ENCODE data around the gene ADORA3.
A peak's percentile ranks its signal among the peaks of the same experiment; 100 is the strongest.

The ADORA3 gene

DNA sequence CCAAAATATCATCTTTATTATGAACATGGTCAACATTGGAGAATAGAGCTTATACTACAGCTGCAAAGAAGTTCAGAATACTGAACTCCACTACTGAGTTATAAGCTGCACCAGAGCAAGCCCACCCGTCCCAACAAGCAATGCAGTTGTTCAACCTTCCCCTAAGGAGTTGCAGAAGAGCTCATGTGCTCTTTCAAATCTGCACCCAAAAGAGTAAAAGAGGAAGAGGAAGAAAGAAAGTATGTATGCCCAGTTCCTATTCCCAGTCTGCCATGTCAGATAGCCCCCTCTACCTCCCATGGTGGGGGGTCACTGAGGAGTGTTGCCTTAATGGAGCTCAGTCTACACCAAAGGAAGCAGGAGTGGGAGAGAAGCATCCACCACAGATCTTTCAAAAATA is 22.8 kb downstream of the ADORA3 start:
- Histone ChIP-seq H3K4me3 (no peak overlapping the region), H3K9me3 (no peaks in the 10 kb centered on the region), H3K4me2 (no peak overlapping the region), H3K4me1 (peaks cover 33% of the 10 kb centered on the region), H3K36me3 (no peaks in the 10 kb centered on the region), H4K20me1 (no peaks in the 10 kb centered on the region), H3K27ac (no peak overlapping the region), H3K27me3 (no peaks in the 10 kb centered on the region), H3K9ac (peak overlapping the region; percentile 5; the same call in 1 of the 2 replicates)
- no peak for TF ChIP-seq Cebpa-rat (IDR thresholded peaks at IDR 0.05)

DNA sequence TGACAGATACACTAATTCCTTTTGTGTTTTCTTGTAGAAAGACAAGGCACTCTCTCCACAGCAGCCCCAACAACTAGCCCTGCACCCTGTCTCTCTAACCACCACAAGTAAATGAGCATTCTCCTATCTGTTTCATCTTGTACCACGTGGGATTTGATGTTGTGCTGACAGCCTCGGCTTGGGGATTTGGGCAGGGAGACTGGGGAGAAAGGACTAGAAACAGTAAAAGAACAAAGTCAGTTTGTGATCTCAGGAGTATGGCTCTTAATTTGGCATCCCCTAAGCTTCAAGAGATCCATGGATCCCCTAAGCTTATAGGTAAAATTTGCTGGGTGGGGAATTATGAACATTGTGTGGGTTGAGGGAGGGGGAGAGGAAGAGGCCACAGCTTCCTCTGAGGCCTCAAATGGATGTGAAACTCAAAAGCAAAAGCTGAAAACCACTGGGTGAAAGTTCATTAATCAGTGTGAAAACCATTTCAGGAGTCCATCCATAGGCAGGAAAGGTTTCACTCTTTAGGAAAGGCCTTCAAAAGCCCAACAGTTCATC is 26.6 kb downstream of the ADORA3 start:
- TF ChIP-seq Cebpa-rat (IDR thresholded peaks at IDR 0.05): no peak
- no peaks in the 10 kb centered on the region for H4K20me1 ChIP-seq
- H3K9ac ChIP-seq: peak overlapping the region; percentile 31
- peak overlapping the region; percentile 15; the same call in 1 of the 2 replicates for H3K4me3 ChIP-seq
- H3K4me2 ChIP-seq: peak overlapping the region; percentile 80
- H3K36me3 ChIP-seq: no peaks in the 10 kb centered on the region; the same call in 1 of the 2 replicates
- H3K27ac ChIP-seq: peak overlapping the region; percentile 75
- H3K4me1 ChIP-seq: peaks cover 53% of the 10 kb centered on the region
- H3K27me3 ChIP-seq: no peaks in the 10 kb centered on the region
- no peaks in the 10 kb centered on the region for H3K9me3 ChIP-seq

DNA sequence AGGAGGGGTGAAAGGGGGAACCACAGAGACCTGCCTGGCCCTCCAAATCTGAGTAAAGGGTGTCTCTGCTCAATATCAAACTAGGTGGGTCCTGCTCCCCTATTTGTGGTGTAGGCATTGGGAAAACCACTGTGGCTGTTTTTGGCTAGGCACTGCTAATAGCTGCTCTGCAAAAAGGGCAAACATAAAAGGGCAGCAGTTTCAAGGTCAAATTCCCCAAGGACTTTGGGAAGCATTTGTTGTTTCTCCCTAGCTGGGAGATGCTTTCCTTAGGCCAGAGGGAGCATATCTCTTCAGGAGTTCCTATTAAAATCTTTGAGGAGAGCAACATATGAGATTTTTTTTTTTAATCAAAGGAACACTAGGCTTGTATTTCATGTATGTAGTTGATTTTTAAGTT is 27.2 kb downstream of the ADORA3 start:
- Histone ChIP-seq H3K4me2 (peak overlapping the region; percentile 80), H3K9ac (peak overlapping the region; percentile 31), H3K4me1 (peaks cover 56% of the 10 kb centered on the region), H3K27me3 (no peaks in the 10 kb centered on the region), H3K9me3 (no peaks in the 10 kb centered on the region), H3K27ac (peak overlapping the region; percentile 75), H4K20me1 (no peaks in the 10 kb centered on the region), H3K36me3 (no peaks in the 10 kb centered on the region; the same call in 1 of the 2 replicates), H3K4me3 (peak overlapping the region; percentile 15; the same call in 1 of the 2 replicates)
- no peak for TF ChIP-seq Cebpa-rat (IDR thresholded peaks at IDR 0.05)

- peak overlapping the region; percentile 80 for H3K4me2 ChIP-seq
- no peaks in the 10 kb centered on the region; the same call in 1 of the 2 replicates for H3K36me3 ChIP-seq
- no peak overlapping the region for H3K4me3 ChIP-seq
- H3K27ac ChIP-seq: peak overlapping the region; percentile 75
- no peaks in the 10 kb centered on the region for H3K27me3 ChIP-seq
- TF ChIP-seq Cebpa-rat (IDR thresholded peaks at IDR 0.05): no peak
- peaks cover 60% of the 10 kb centered on the region for H3K4me1 ChIP-seq
- no peaks in the 10 kb centered on the region for H4K20me1 ChIP-seq
- H3K9ac ChIP-seq: no peak overlapping the region
- no peaks in the 10 kb centered on the region for H3K9me3 ChIP-seq
These were observed 27.7 kb downstream of the ADORA3 start for GRCh38 chr1:111475701-111476100.

- peaks cover 9% of the 10 kb centered on the region for H3K36me3 ChIP-seq
- no peaks in the 10 kb centered on the region for H3K27me3 ChIP-seq
- no peak overlapping the region for H3K27ac ChIP-seq
- no peaks in the 10 kb centered on the region for H3K9me3 ChIP-seq
- H4K20me1 ChIP-seq: no peaks in the 10 kb centered on the region
- H3K4me2 ChIP-seq: peak overlapping the region; percentile 62
- H3K4me1 ChIP-seq: peaks cover 63% of the 10 kb centered on the region
- TF ChIP-seq Cebpa-rat (IDR thresholded peaks at IDR 0.05): no peak
- 0 out of 2 replicates have a peak overlapping the region, but pooled peaks have one; percentile 30 for H3K9ac ChIP-seq
- no peak overlapping the region for H3K4me3 ChIP-seq
These were observed 28.9 kb downstream of the ADORA3 start for GRCh38 chr1:111474521-111474920.

GRCh38 chr1:111474106-111474505 is 29.3 kb downstream of the ADORA3 start:
- Histone ChIP-seq H3K9me3 (no peaks in the 10 kb centered on the region), H3K4me3 (no peak overlapping the region), H3K4me2 (peak overlapping the region; percentile 62), H3K27me3 (no peaks in the 10 kb centered on the region), H3K4me1 (peaks cover 63% of the 10 kb centered on the region), H4K20me1 (no peaks in the 10 kb centered on the region), H3K9ac (peak overlapping the region; percentile 30; the same call in 1 of the 2 replicates), H3K36me3 (peaks cover 13% of the 10 kb centered on the region), H3K27ac (peak overlapping the region; percentile 36)
- no peak for TF ChIP-seq Cebpa-rat (IDR thresholded peaks at IDR 0.05)

DNA sequence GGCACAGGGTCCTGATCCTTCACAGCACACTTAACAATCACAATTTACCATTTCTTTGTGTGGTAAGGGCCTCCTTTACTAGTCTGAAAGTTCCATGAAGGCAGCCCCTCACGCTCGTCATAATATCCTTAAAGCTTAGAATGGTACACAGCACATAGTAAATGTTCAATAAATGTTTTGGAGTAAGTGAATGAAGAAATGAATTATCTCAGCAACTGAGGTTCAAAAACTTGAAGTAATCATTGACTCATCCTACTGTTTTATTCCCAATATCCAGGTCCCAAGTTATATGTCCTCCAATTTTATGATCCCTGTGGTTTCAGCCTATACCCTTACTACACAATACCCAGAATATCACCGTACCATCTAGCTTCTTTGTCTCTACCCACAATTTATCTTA is 31.9 kb downstream of the ADORA3 start:
- Histone ChIP-seq H3K27ac (peak overlapping the region; percentile 55), H3K9me3 (no peaks in the 10 kb centered on the region), H3K27me3 (no peaks in the 10 kb centered on the region), H4K20me1 (no peaks in the 10 kb centered on the region), H3K4me1 (peaks cover 45% of the 10 kb centered on the region), H3K9ac (peak overlapping the region; percentile 16; the same call in 1 of the 2 replicates), H3K4me3 (no peak overlapping the region), H3K4me2 (peak overlapping the region; percentile 75), H3K36me3 (peaks cover 34% of the 10 kb centered on the region)
- no peak for TF ChIP-seq Cebpa-rat (IDR thresholded peaks at IDR 0.05)

- Histone ChIP-seq H3K9me3 (no peaks in the 10 kb centered on the region), H3K27me3 (no peaks in the 10 kb centered on the region), H3K27ac (peak overlapping the region; percentile 55), H3K36me3 (peaks cover 34% of the 10 kb centered on the region), H3K4me3 (peak overlapping the region; percentile 8; the same call in 1 of the 2 replicates), H3K9ac (peak overlapping the region; percentile 16; the same call in 1 of the 2 replicates), H3K4me2 (peak overlapping the region; percentile 75), H4K20me1 (no peaks in the 10 kb centered on the region), H3K4me1 (peaks cover 39% of the 10 kb centered on the region)
- TF ChIP-seq Cebpa-rat (IDR thresholded peaks at IDR 0.05): no peak
These were observed 32.4 kb downstream of the ADORA3 start for GRCh38 chr1:111471012-111471411.

- Histone ChIP-seq H3K4me2 (peak overlapping the region; percentile 75), H3K9ac (no peak overlapping the region), H3K4me3 (peak overlapping the region; percentile 8; the same call in 1 of the 2 replicates)
These were observed 32.8 kb downstream of the ADORA3 start for GRCh38 chr1:111470596-111470995.

GRCh38 chr1:111469539-111469938 is 33.9 kb downstream of the ADORA3 start:
- H3K27ac ChIP-seq: no peak overlapping the region
- no peaks in the 10 kb centered on the region for H4K20me1 ChIP-seq
- no peak for TF ChIP-seq Cebpa-rat (IDR thresholded peaks at IDR 0.05)
- no peak overlapping the region for H3K9ac ChIP-seq
- no peak overlapping the region for H3K4me2 ChIP-seq
- peaks cover 30% of the 10 kb centered on the region for H3K4me1 ChIP-seq
- H3K27me3 ChIP-seq: no peaks in the 10 kb centered on the region
- H3K36me3 ChIP-seq: peaks cover 34% of the 10 kb centered on the region
- no peak overlapping the region for H3K4me3 ChIP-seq
- no peaks in the 10 kb centered on the region for H3K9me3 ChIP-seq

More at GRCh38 chr1:111470596-111470995, 32.8 kb downstream of the ADORA3 start:
- H3K27ac ChIP-seq: peak overlapping the region; percentile 55
- no peak for TF ChIP-seq Cebpa-rat (IDR thresholded peaks at IDR 0.05)
- H3K27me3 ChIP-seq: no peaks in the 10 kb centered on the region
- no peaks in the 10 kb centered on the region for H3K9me3 ChIP-seq
- H3K36me3 ChIP-seq: peaks cover 34% of the 10 kb centered on the region
- peaks cover 35% of the 10 kb centered on the region for H3K4me1 ChIP-seq
- no peaks in the 10 kb centered on the region for H4K20me1 ChIP-seq
